T-cell (primary cell): ENCODE data around the gene SPOCK1. TPM values are rescaled to one million over a fixed set of nuclear protein-coding genes. Genes with fewer than 3 reads are reported as not detected.

Source experiments
- ATAC-seq, 4 experiments: fragments of 200-7000 bp in 3 of 4; fragments of 150-1000 bp in 1 of 4; cut with Tn5 transposase; replicated peaks in 1 of 4; 1 replicate in 3 of 4; 2 replicates in 1 of 4; pipeline ENCODE4 v1.10.0; 2021; ENCODE audit warnings: moderate library complexity in 3 of 4, mild to moderate bottlenecking in 2 of 4, moderate number of reproducible peaks in 1 of 4
- CTCF ChIA-PET, 2 donors: fragments of 300-600 bp; sonication (Branson Sonifier 250); formaldehyde crosslinking; loops; one replicate each; lab custom pipeline; 2022; ENCODE audit warnings: antibody characterized with exemption in 2 of 2; lab: Charles Lee
- POLR2A ChIA-PET, 2 donors: fragments of 300-600 bp; sonication (Branson Sonifier 250); formaldehyde crosslinking; loops; one replicate each; lab custom pipeline; 2022; ENCODE audit warnings: antibody characterized with exemption in 2 of 2; lab: Charles Lee
- DNase-seq, 35 experiments: peaks; one replicate each; pipeline versions ENCODE4 v3.0.0 to v3.0.0-alpha.2; 2013 to 2023
- H3K27ac ChIP-seq: one replicate; pipeline ENCODE4 v1.5.1; 2013; ENCODE audit warnings: low read length
- H3K27me3 ChIP-seq, 2 experiments: replicated peaks in 1 of 2; 1 replicate in 1 of 2; 2 replicates in 1 of 2; pipeline versions ENCODE4 v1.6.1 to v1.7.0; 2013; ENCODE audit warnings: low read length in 1 of 2, mixed read lengths in 1 of 2; ENCODE audit not compliant: control insufficient read depth in 2 of 2, insufficient read depth in 2 of 2; ENCODE audit errors: extremely low read depth in 1 of 2
- H3K36me3 ChIP-seq, 2 donors: 1 replicate in 1 of 2; 2 replicates in 1 of 2; pipeline versions ENCODE4 v1.6.1 to v1.7.0; 2013; ENCODE audit warnings: low read length in 1 of 2; ENCODE audit not compliant: control insufficient read depth in 2 of 2, insufficient read depth in 1 of 2; ENCODE audit errors: extremely low read depth in 1 of 2
- H3K4me1 ChIP-seq, 2 experiments: 1 replicate in 1 of 2; 2 replicates in 1 of 2; pipeline versions ENCODE4 v1.6.1 to v1.7.0; 2013; ENCODE audit warnings: low read length in 2 of 2, mixed read lengths in 1 of 2; ENCODE audit not compliant: insufficient read depth in 2 of 2, control insufficient read depth in 1 of 2; ENCODE audit errors: extremely low read depth in 1 of 2
- H3K4me3 ChIP-seq, 2 donors: 1 replicate in 1 of 2; 2 replicates in 1 of 2; pipeline versions ENCODE4 v1.5.1 to v1.7.0; 2013; ENCODE audit warnings: mild to moderate bottlenecking in 2 of 2, low read length in 1 of 2, moderate library complexity in 1 of 2; ENCODE audit not compliant: control insufficient read depth in 1 of 2; ENCODE audit errors: extremely low read depth in 1 of 2
- H3K9me3 ChIP-seq: 2 replicates; pipeline ENCODE4 v1.7.0; 2013
- H3K27ac Mint-ChIP-seq, 2 donors: one replicate each; pipeline ENCODE4 v1.8.0; 2020 to 2021; ENCODE audit warnings: mild to moderate bottlenecking in 2 of 2, mixed read lengths in 2 of 2
- H3K27me3 Mint-ChIP-seq, 2 donors: one replicate each; pipeline ENCODE4 v1.8.0; 2021 to 2022; ENCODE audit warnings: mixed read lengths in 2 of 2
- H3K36me3 Mint-ChIP-seq: one replicate; pipeline ENCODE4 v1.8.0; 2021; ENCODE audit warnings: mixed read lengths
- H3K4me1 Mint-ChIP-seq, 3 donors: one replicate each; pipeline ENCODE4 v1.8.0; 2020 to 2022; ENCODE audit warnings: mixed read lengths in 3 of 3, mild to moderate bottlenecking in 1 of 3
- H3K4me3 Mint-ChIP-seq, 3 donors: one replicate each; pipeline ENCODE4 v1.8.0; 2020 to 2022; ENCODE audit warnings: mild to moderate bottlenecking in 3 of 3, mixed read lengths in 3 of 3, moderate library complexity in 3 of 3
- H3K9me3 Mint-ChIP-seq, 3 donors: one replicate each; pipeline ENCODE4 v1.8.0; 2020 to 2022; ENCODE audit warnings: mixed read lengths in 3 of 3
- WGBS: methylation state at CpG from one replicate; pipeline ENCODE4 v1.1.5; 2013; ENCODE audit warnings: missing lambda C conversion rate; ENCODE audit not compliant: insufficient coverage; 5-methylcytosine and 5-hydroxymethylcytosine counted together
- total RNA-seq, 35 experiments: library from RNA in 6 of 35; stranded (reverse) in 6 of 35; fragments of 120-200 nt in 1 of 35; gene quantifications; one replicate each; pipeline versions ENCODE4 v1.2.1 to v1.2.4 and lab custom pipeline; 2013 to 2026

The SPOCK1 gene
- total RNA-seq, 5 donors from 2014 or later (not counting 1 experiment from before 2014, with no cell fraction given): 0.57 TPM; not detected in 4

DNA sequence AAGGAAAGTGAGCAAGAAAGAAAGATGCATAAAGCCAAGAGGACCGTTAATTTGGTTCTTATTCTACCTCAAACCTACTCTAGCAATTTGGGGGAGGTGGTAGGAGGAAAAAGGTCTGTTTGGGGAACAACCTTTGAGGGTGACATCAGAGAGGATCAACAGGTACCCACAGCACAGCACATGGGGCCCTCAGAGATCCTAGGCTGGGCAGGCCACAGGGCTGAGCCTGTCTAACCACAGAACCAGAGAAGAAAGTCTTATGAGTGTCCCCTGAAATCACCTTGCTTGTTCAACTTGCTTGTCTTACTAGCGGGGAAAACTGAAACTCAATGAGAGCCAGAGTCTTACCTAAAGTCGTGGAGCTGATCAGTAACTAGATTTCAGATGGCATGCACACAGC lies 385.2 kb downstream of the SPOCK1 start:
- peaks cover 0 to 11% of the 10 kb centered on the region in 2 experiments for H3K27me3 ChIP-seq
- Mint-ChIP-seq H3K4me1 (no peaks in the 10 kb centered on the region), H3K4me3 (no peak overlapping the region), H3K36me3 (no peaks in the 10 kb centered on the region), H3K9me3 (peaks cover 0 to 6% (median 0%) of the 10 kb centered on the region in 3 donors), H3K27me3 (peaks cover 4 to 7% of the 10 kb centered on the region in 2 donors), H3K27ac (no peak overlapping the region)
- 71% methylated on average over 1 of the region's 3 CpGs for WGBS
- POLR2A ChIA-PET: no interaction called here
- H3K4me1 ChIP-seq: no peaks in the 10 kb centered on the region
- CTCF ChIA-PET: no interaction called here
- no peak for DNase-seq
- H3K4me3 ChIP-seq: no peak overlapping the region
- no peaks in the 10 kb centered on the region for H3K36me3 ChIP-seq
- no peak for ATAC-seq
- H3K27ac ChIP-seq: no peak overlapping the region
- H3K9me3 ChIP-seq: no peaks in the 10 kb centered on the region

DNA sequence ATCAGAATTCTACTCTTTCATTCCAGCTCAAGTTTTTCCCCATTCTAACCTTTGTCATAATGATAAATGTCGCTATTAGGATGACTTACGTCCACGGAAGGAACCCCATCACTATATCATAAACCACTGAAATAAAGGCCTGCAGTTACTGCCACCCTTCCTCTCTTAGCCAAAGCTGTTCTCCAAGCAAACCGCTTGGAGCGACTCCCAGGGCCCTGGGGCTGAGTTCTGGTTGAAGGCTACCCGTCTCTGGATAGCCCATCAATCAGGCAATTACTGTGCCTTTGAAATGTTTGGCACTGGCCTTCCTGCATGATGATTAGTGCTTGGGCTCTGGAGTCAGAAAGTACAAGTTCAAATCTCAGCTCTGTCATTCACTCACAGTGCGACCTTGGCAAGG lies 386.0 kb downstream of the SPOCK1 start:
- DNase-seq (no peak), ATAC-seq (no peak)
- ChIA-PET POLR2A (no interaction called here), CTCF (no interaction called here)
- Histone ChIP-seq H3K4me3 (no peak overlapping the region), H3K4me1 (no peaks in the 10 kb centered on the region), H3K9me3 (no peaks in the 10 kb centered on the region), H3K27ac (no peak overlapping the region), H3K36me3 (no peaks in the 10 kb centered on the region), H3K27me3 (peaks cover 0 to 11% of the 10 kb centered on the region in 2 experiments)
- 96% methylated on average over 4 of the region's 7 CpGs for WGBS
- no peak overlapping the region for H3K4me3 Mint-ChIP-seq
- peaks cover 0 to 6% (median 0%) of the 10 kb centered on the region in 3 donors for H3K9me3 Mint-ChIP-seq
- H3K27ac Mint-ChIP-seq: no peak overlapping the region
- H3K36me3 Mint-ChIP-seq: no peaks in the 10 kb centered on the region
- no peaks in the 10 kb centered on the region for H3K4me1 Mint-ChIP-seq
- H3K27me3 Mint-ChIP-seq: peaks cover 4 to 7% of the 10 kb centered on the region in 2 donors

GRCh38 chr5:137105351-137106035 lies 393.6 kb downstream of the SPOCK1 start:
- H3K4me3 Mint-ChIP-seq: no peak overlapping the region
- Histone ChIP-seq H3K36me3 (no peaks in the 10 kb centered on the region), H3K27ac (no peak overlapping the region), H3K9me3 (no peaks in the 10 kb centered on the region), H3K4me3 (no peak overlapping the region), H3K27me3 (peaks cover 0 to 2% of the 10 kb centered on the region in 2 experiments), H3K4me1 (no peaks in the 10 kb centered on the region)
- 97% methylated on average over 5 of the region's 11 CpGs for WGBS
- H3K9me3 Mint-ChIP-seq: no peaks in the 10 kb centered on the region
- ChIA-PET CTCF (no interaction called here), POLR2A (no interaction called here)
- H3K27ac Mint-ChIP-seq: no peak overlapping the region
- no peaks in the 10 kb centered on the region for H3K36me3 Mint-ChIP-seq
- H3K4me1 Mint-ChIP-seq: no peaks in the 10 kb centered on the region
- no peak for ATAC-seq
- no peak for DNase-seq
- H3K27me3 Mint-ChIP-seq: no peaks in the 10 kb centered on the region

DNA sequence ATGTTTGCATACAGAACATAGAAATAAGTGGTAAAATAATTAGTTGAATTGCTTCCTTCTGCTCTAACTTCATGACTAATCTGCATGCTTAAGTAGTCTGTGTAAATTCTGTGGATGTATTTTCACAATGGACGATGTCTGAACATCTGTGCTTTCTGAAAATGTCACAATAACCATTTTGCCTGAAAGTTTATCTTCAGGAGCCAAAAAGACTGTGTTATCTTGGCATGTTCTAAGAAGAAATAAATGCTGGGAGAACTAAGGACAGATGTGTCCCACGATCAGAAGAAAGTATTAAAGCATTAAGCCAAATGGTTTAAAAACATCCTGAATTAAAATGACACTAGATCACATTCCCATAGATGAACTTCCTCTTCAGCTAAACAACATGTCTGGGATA lies 397.6 kb downstream of the SPOCK1 start:
- CTCF ChIA-PET: no interaction called here
- POLR2A ChIA-PET: no interaction called here

GRCh38 chr5:137099651-137100050 lies 399.5 kb downstream of the SPOCK1 start:
- Mint-ChIP-seq H3K4me3 (no peak overlapping the region), H3K4me1 (no peaks in the 10 kb centered on the region), H3K27ac (no peak overlapping the region), H3K9me3 (no peaks in the 10 kb centered on the region), H3K27me3 (peaks cover 0 to 4% of the 10 kb centered on the region in 2 donors), H3K36me3 (no peaks in the 10 kb centered on the region)
- WGBS: 60% methylated on average over 1 of the region's 3 CpGs
- Histone ChIP-seq H3K27ac (no peak overlapping the region), H3K4me3 (no peak overlapping the region), H3K9me3 (no peaks in the 10 kb centered on the region), H3K4me1 (no peaks in the 10 kb centered on the region), H3K36me3 (no peaks in the 10 kb centered on the region), H3K27me3 (peaks cover 0 to 3% of the 10 kb centered on the region in 2 experiments)
- POLR2A ChIA-PET: no interaction called here
- ATAC-seq (no peak), DNase-seq (no peak)
- CTCF ChIA-PET: no interaction called here

More for the DNA sequence above, 397.6 kb downstream of the SPOCK1 start:
- H3K4me1 Mint-ChIP-seq: no peaks in the 10 kb centered on the region
- ATAC-seq (no peak), DNase-seq (no peak)
- Histone ChIP-seq H3K4me3 (no peak overlapping the region), H3K36me3 (no peaks in the 10 kb centered on the region), H3K27ac (no peak overlapping the region), H3K9me3 (no peaks in the 10 kb centered on the region), H3K4me1 (no peaks in the 10 kb centered on the region), H3K27me3 (peaks cover 0 to 5% of the 10 kb centered on the region in 2 experiments)
- H3K27me3 Mint-ChIP-seq: peaks cover 0 to 4% of the 10 kb centered on the region in 2 donors
- no CpG with 5 or more reads among the region's 2 CpGs for WGBS
- no peak overlapping the region for H3K4me3 Mint-ChIP-seq
- no peaks in the 10 kb centered on the region for H3K9me3 Mint-ChIP-seq
- H3K36me3 Mint-ChIP-seq: no peaks in the 10 kb centered on the region
- no peak overlapping the region for H3K27ac Mint-ChIP-seq

- no peaks in the 10 kb centered on the region for H3K9me3 ChIP-seq
- no peaks in the 10 kb centered on the region for H3K4me1 Mint-ChIP-seq
- H3K4me1 ChIP-seq: no peaks in the 10 kb centered on the region
- CTCF ChIA-PET: no interaction called here
- H3K27ac Mint-ChIP-seq: no peak overlapping the region
- no peak overlapping the region for H3K27ac ChIP-seq
- peaks cover 0 to 3% of the 10 kb centered on the region in 2 experiments for H3K27me3 ChIP-seq
- DNase-seq: no peak
- POLR2A ChIA-PET: no interaction called here
- no peak for ATAC-seq
- H3K27me3 Mint-ChIP-seq: peaks cover 0 to 4% of the 10 kb centered on the region in 2 donors
- H3K4me3 ChIP-seq: no peak overlapping the region
- H3K4me3 Mint-ChIP-seq: no peak overlapping the region
- no peaks in the 10 kb centered on the region for H3K36me3 Mint-ChIP-seq
- peaks cover 0 to under 1% (median 0%) of the 10 kb centered on the region in 3 donors for H3K9me3 Mint-ChIP-seq
- no peaks in the 10 kb centered on the region for H3K36me3 ChIP-seq
- WGBS: 71% methylated on average over 3 of the region's 4 CpGs
These were observed 400.5 kb downstream of the SPOCK1 start for GRCh38 chr5:137098663-137099062.
